M059J (cell line): ENCODE results near the gene OR2AE1. TPM values are rescaled to one million over a fixed set of nuclear protein-coding genes. Genes with fewer than 3 reads are reported as not detected.

ENCODE experiments used
- total RNA-seq: library from RNA; depleted of rRNA; stranded (reverse); fragments of >200 nt; shearing (Covaris generic); gene quantifications from 2 replicates; pipeline ENCODE4 v1.2.3, GENCODE V29; 2014; rRNA removed

Gene OR2AE1
- total RNA-seq, 1 experiment from 2014 or later, result not detected

Other genes starting within 250 kb of the OR2AE1 start
- gene CYP3A5, start 197.0 kb downstream of the OR2AE1 start, total RNA-seq, result 0.05 and 0.15 TPM in 2 replicates
- not detected in 2 replicates for gene CYP3A7, start 141.8 kb downstream of the OR2AE1 start, total RNA-seq
- 0.05 TPM in 1 of 2 replicates, not detected in the other for gene CYP3A4, start 92.8 kb downstream of the OR2AE1 start, total RNA-seq
- not detected in 2 replicates for gene CYP3A43, start 49.0 kb downstream of the OR2AE1 start, total RNA-seq
- gene TRIM4, start 42.5 kb upstream of the OR2AE1 start, total RNA-seq, result 10.3 and 17.8 TPM in 2 replicates
- not detected in 2 replicates for gene GJC3, start 52.6 kb upstream of the OR2AE1 start, total RNA-seq
- 0.62 TPM in 1 of 2 replicates, not detected in the other for gene AZGP1, start 99.0 kb upstream of the OR2AE1 start, total RNA-seq
- 9.4 and 15.9 TPM in 2 replicates for gene ZKSCAN1, start 138.6 kb upstream of the OR2AE1 start, total RNA-seq
- gene ZSCAN21, start 172.7 kb upstream of the OR2AE1 start, total RNA-seq, result 7.4 TPM in 2 replicates
- 23.6 and 25.4 TPM in 2 replicates for gene ZNF3, start 204.7 kb upstream of the OR2AE1 start, total RNA-seq
- 98.4 and 109 TPM in 2 replicates for gene COPS6, start 211.9 kb upstream of the OR2AE1 start, total RNA-seq
- 146 and 183 TPM in 2 replicates for gene MCM7, start 224.4 kb upstream of the OR2AE1 start, total RNA-seq
- 21.7 and 23.3 TPM in 2 replicates for gene AP4M1, start 224.6 kb upstream of the OR2AE1 start, total RNA-seq
- gene TAF6, start 242.3 kb upstream of the OR2AE1 start, total RNA-seq, result 60.7 and 93.2 TPM in 2 replicates
- 24.1 and 33.6 TPM in 2 replicates for gene CNPY4, start 242.6 kb upstream of the OR2AE1 start, total RNA-seq
- gene MBLAC1, start 249.9 kb upstream of the OR2AE1 start, total RNA-seq, result 4.6 and 4.8 TPM in 2 replicates